Neural progenitor cell (in vitro differentiated cells): ENCODE results near the gene TMEM140.

Source experiments
- CTCF ChIP-seq: fragments of 200-600 bp; sonication (generic); IDR thresholded peaks from 2 replicates; pipeline ENCODE4 v1.5.1; 2017; ENCODE audit warnings: antibody characterized with exemption, mild to moderate bottlenecking
- EZH2 ChIP-seq: fragments of 200-600 bp; sonication (generic); IDR thresholded peaks from 2 replicates; pipeline ENCODE4 v1.6.1; 2017; ENCODE audit warnings: antibody characterized with exemption, mild to moderate bottlenecking, moderate library complexity
- EZH2phosphoT487 ChIP-seq: fragments of 200-600 bp; sonication (generic); IDR thresholded peaks from 2 replicates; pipeline ENCODE4 v1.6.1; 2017; ENCODE audit warnings: antibody characterized with exemption

GRCh38 chr7:135159359-135160085, 11.7 kb downstream of the TMEM140 start:
- no peak for TF ChIP-seq CTCF
- TF ChIP-seq EZH2: no peak
- TF ChIP-seq EZH2phosphoT487: no peak
